ENCODE measurements around the gene MLLT10. TPM values are rescaled to one million over a fixed set of nuclear protein-coding genes. Genes with fewer than 3 reads are reported as not detected.
"Not testable (repeated sequence)": the region's sequence is repeated elsewhere in the genome, so short reads cannot be mapped to it uniquely, and the experiment has no call there.

The MLLT10 gene
- total RNA-seq, 2 experiments from 2014 or later: 33.8 to 34.1 TPM

DNA sequence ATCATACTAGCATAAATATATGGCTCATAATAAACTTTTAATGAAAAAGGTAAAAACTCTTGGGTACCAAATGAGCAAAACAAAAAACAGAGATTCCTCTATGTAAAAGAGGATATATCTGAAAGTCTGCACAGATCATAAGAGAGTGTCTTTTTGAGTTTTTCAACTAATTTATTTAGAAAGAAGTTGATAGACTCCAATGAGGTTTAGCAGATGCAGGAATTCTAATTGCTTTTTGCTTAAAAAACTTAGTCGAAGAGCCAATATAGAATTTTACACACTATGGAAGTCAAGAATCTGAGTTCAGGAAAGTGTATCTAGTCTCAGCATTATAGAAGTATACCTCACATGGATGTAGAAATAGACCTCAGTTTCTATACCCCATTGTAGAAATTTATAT lies 3.4 kb upstream of the MLLT10 start:
- peaks cover 29% of the 10 kb centered on the region for H3K4me1 Mint-ChIP-seq
- H3K36me3 Mint-ChIP-seq (ENCODE audit: low read depth): peaks cover 3% of the 10 kb centered on the region
- H3K4me3 Mint-ChIP-seq: no peak overlapping the region
- H3K9me3 Mint-ChIP-seq (ENCODE audit: low read depth): no peaks in the 10 kb centered on the region
- CTCF ChIA-PET: interaction anchor here (1.3 kb wide), 1 partner anchor 35 kb away, joined by 3 read pairs; no protein-coding TSS in a partner anchor
- intact Hi-C loops (cut with DNase I, micrococcal nuclease): loop anchor here (5.0 to 10.0 kb wide), 6 partner anchors 52 to 1804 kb away; partner anchors contain the start of gene COMMD3 (in 1 of the 2)
- DNase-seq (no peak), ATAC-seq (no peak)
- no peaks in the 10 kb centered on the region for H3K27me3 Mint-ChIP-seq
- POLR2A ChIA-PET: no interaction called here
- H3K27ac Mint-ChIP-seq: no peak overlapping the region

DNA sequence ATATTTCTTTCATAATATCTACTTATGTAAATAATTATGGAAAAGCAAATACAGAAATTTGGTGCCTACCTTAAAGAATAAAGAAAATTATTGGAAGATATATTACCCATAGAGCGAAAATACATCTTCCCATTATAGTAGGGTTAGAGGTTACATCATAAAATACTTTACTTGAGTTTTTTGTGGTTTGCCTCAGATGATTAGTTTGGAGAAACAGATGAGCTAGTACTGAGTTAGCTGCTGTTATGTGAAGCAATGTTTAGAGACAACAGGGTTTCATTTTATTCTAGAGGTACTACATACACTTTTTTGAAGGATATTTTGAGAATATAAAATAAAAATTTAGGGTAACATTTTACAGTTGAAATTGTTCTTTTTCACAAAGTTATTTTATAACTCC lies 2.9 kb upstream of the MLLT10 start:
- CTCF ChIA-PET: interaction anchor here (0.6 kb wide), 1 partner anchor 11 kb away, joined by 6 read pairs; no protein-coding TSS in a partner anchor
- DNase-seq (no peak), ATAC-seq (no peak)
- Mint-ChIP-seq H3K27me3 (no peaks in the 10 kb centered on the region), H3K27ac (no peak overlapping the region), H3K4me3 (no peak overlapping the region), H3K36me3 (ENCODE audit: low read depth) (peaks cover 3% of the 10 kb centered on the region), H3K9me3 (ENCODE audit: low read depth) (no peaks in the 10 kb centered on the region), H3K4me1 (peaks cover 29% of the 10 kb centered on the region)
- intact Hi-C loops (cut with DNase I, micrococcal nuclease): loop anchor here (5.0 to 10.0 kb wide), 6 partner anchors 51 to 1804 kb away; partner anchors contain the start of gene COMMD3 (in 1 of the 2)
- POLR2A ChIA-PET: no interaction called here

GRCh38 chr10:21532694-21533466 lies 1.2 kb upstream of the MLLT10 start:
- intact Hi-C loops (cut with DNase I, micrococcal nuclease): loop anchor here (1.0 to 10.0 kb wide), 10 partner anchors 8 to 1802 kb away; partner anchors contain the start of genes COMMD3 (in 1 of the 2) and SKIDA1 (in 1 of the 2)
- H3K4me3 Mint-ChIP-seq: peak overlapping the region; percentile 95
- H3K27ac Mint-ChIP-seq: peak overlapping the region; percentile 98
- peaks cover 24% of the 10 kb centered on the region for H3K4me1 Mint-ChIP-seq
- no peaks in the 10 kb centered on the region for H3K9me3 Mint-ChIP-seq (ENCODE audit: low read depth)
- peaks cover 8% of the 10 kb centered on the region for H3K36me3 Mint-ChIP-seq (ENCODE audit: low read depth)
- ChIA-PET POLR2A (no interaction called here), CTCF (no interaction called here)
- no peaks in the 10 kb centered on the region for H3K27me3 Mint-ChIP-seq
- DNase-seq (no peak), ATAC-seq (no peak)

DNA sequence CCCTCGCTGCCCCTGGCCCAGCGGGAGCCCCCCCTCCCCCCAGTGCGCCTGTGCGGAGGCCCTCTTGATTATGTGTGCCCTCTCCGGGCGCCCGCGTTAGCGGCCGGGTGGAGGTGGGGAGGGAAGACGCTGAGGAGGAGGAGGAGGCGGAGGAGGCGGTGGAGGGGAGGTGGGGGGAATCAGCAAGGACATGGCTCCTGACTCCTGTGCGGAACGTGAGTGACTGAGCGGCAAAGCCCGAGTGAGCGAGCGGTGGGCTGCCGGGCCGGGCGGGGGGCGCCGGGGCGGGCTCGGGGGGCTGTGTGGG lies 201 bp downstream of the MLLT10 start:
- ChIA-PET POLR2A (no interaction called here), CTCF (no interaction called here)
- Mint-ChIP-seq H3K36me3 (ENCODE audit: low read depth) (peaks cover 14% of the 10 kb centered on the region), H3K27me3 (no peaks in the 10 kb centered on the region), H3K9me3 (ENCODE audit: low read depth) (no peaks in the 10 kb centered on the region), H3K4me3 (peak overlapping the region; percentile 95), H3K27ac (peak overlapping the region; percentile 83), H3K4me1 (peaks cover 18% of the 10 kb centered on the region)
- DNase-seq (no peak), ATAC-seq (no peak)
- intact Hi-C loops (cut with DNase I, micrococcal nuclease): loop anchor here (1.0 to 10.0 kb wide), 11 partner anchors 8 to 1801 kb away; partner anchors contain the start of genes COMMD3 (in 1 of the 2) and DNAJC1 (in 1 of the 2)

- Mint-ChIP-seq H3K9me3 (ENCODE audit: low read depth) (no peaks in the 10 kb centered on the region), H3K27me3 (no peaks in the 10 kb centered on the region), H3K4me1 (peaks cover 16% of the 10 kb centered on the region), H3K4me3 (peak overlapping the region; percentile 95), H3K36me3 (ENCODE audit: low read depth) (peaks cover 18% of the 10 kb centered on the region), H3K27ac (peak overlapping the region; percentile 83)
- POLR2A ChIA-PET: no interaction called here
- intact Hi-C loops (cut with DNase I, micrococcal nuclease): loop anchor here (1.0 to 10.0 kb wide), 11 partner anchors 9 to 1800 kb away; partner anchors contain the start of genes COMMD3 (in 1 of the 2) and DNAJC1 (in 1 of the 2)
- CTCF ChIA-PET: no interaction called here
- ATAC-seq: peak; percentile 24
- DNase-seq: peak; percentile 69
Observed at GRCh38 chr10:21534604-21535493, 817 bp downstream of the MLLT10 start.

- peaks cover 22% of the 10 kb centered on the region for H3K36me3 Mint-ChIP-seq (ENCODE audit: low read depth)
- DNase-seq: no peak
- H3K27ac Mint-ChIP-seq: peak overlapping the region; percentile 65
Observed at GRCh38 chr10:21535494-21535965, 1.5 kb downstream of the MLLT10 start.

GRCh38 chr10:21535976-21536375 lies 1.9 kb downstream of the MLLT10 start:
- Mint-ChIP-seq H3K4me1 (peaks cover 16% of the 10 kb centered on the region), H3K36me3 (ENCODE audit: low read depth) (peaks cover 25% of the 10 kb centered on the region), H3K4me3 (peak overlapping the region; percentile 95)
- intact Hi-C loops (cut with DNase I, micrococcal nuclease): loop anchor here (2.0 to 10.0 kb wide), 4 partner anchors 45 to 1799 kb away; partner anchors contain the start of gene DNAJC1 (in 1 of the 2)
- H3K27me3 Mint-ChIP-seq; DNase-seq; ATAC-seq; POLR2A ChIA-PET; H3K27ac Mint-ChIP-seq; H3K9me3 Mint-ChIP-seq (ENCODE audit: low read depth): not testable (repeated sequence)
- CTCF ChIA-PET: interaction anchor here (1.3 kb wide), 1 partner anchor 196 kb away, joined by 3 read pairs; no protein-coding TSS in a partner anchor

More at GRCh38 chr10:21535494-21535965, 1.5 kb downstream of the MLLT10 start:
- H3K4me3 Mint-ChIP-seq: peak overlapping the region; percentile 95
- CTCF ChIA-PET: no interaction called here
- no peaks in the 10 kb centered on the region for H3K27me3 Mint-ChIP-seq
- H3K4me1 Mint-ChIP-seq: peaks cover 16% of the 10 kb centered on the region
- no peak for ATAC-seq
- no peaks in the 10 kb centered on the region for H3K9me3 Mint-ChIP-seq (ENCODE audit: low read depth)
- POLR2A ChIA-PET: no interaction called here
- intact Hi-C loops (cut with DNase I, micrococcal nuclease): loop anchor here (2.0 to 10.0 kb wide), 4 partner anchors 45 to 1799 kb away; partner anchors contain the start of gene DNAJC1 (in 1 of the 2)

- Mint-ChIP-seq H3K27me3 (no peaks in the 10 kb centered on the region), H3K9me3 (ENCODE audit: low read depth) (no peaks in the 10 kb centered on the region), H3K27ac (no peak overlapping the region), H3K36me3 (ENCODE audit: low read depth) (peaks cover 34% of the 10 kb centered on the region), H3K4me1 (peaks cover 16% of the 10 kb centered on the region), H3K4me3 (no peak overlapping the region)
- ChIA-PET POLR2A (no interaction called here), CTCF (interaction anchor here (0.8 to 1.3 kb wide), 5 partner anchors 10 to 1863 kb away, joined by 3 to 4 read pairs (median 3); no protein-coding TSS in a partner anchor)
- DNase-seq (no peak), ATAC-seq (no peak)
- intact Hi-C loops (cut with DNase I, micrococcal nuclease): loop anchor here (10.0 kb wide), 2 partner anchors 688 to 1798 kb away; no protein-coding TSS in a partner anchor
Observed at GRCh38 chr10:21536874-21537273, 2.8 kb downstream of the MLLT10 start.

DNA sequence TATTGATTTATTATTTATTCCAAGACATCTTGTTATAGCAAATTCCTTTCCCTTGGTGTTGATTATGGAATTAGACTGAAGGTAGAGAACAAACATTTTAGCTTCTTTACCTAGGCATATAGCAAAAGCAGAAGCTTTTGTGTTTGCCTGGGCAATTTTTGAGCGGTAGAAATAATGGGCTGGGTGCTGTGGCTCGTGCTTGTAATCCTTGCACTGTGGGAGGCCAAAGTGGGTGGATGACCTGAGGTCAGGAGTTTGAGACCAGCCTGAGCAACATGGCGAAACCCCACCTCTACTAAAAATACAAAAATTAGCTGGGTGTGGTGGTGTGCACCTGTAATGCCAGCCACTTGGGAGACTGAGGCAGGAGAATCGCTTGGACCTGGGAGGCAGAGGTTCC lies 6.7 kb downstream of the MLLT10 start:
- intact Hi-C loops (cut with DNase I, micrococcal nuclease); H3K27ac Mint-ChIP-seq; H3K4me3 Mint-ChIP-seq; H3K27me3 Mint-ChIP-seq; ATAC-seq; H3K9me3 Mint-ChIP-seq (ENCODE audit: low read depth); DNase-seq; H3K4me1 Mint-ChIP-seq: not testable (repeated sequence)
- ChIA-PET POLR2A (interaction anchor here (0.6 kb wide), 2 partner anchors 69 to 146 kb away, joined by 3 read pairs; no protein-coding TSS in a partner anchor), CTCF (interaction anchor here (0.7 kb wide), 1 partner anchor 127 kb away, joined by 3 read pairs; no protein-coding TSS in a partner anchor)
- peaks cover 61% of the 10 kb centered on the region for H3K36me3 Mint-ChIP-seq (ENCODE audit: low read depth)

DNA sequence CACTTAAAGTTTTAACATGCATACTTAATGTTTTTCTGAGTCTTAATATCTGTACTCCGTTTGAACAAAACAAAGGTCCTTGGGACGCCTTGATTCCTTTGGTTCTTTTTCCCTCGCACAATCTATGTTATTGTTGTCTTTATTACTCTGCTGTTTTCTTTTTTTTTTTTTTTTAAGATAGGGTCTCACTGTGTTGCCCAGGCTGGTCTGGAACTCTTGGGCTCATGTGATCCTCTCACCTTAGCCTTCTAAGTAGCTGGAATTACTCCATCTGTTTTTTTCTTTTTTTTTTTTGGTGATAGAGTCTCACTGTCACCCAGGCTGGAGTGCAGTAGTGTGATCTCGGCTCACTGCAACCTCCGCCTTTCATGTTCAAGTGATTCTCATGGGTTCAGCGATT lies 13.2 kb downstream of the MLLT10 start:
- ChIA-PET CTCF (no interaction called here), POLR2A (interaction anchor here (0.6 kb wide), 1 partner anchor 21 kb away, joined by 3 read pairs; no protein-coding TSS in a partner anchor)
- no peaks in the 10 kb centered on the region for H3K9me3 Mint-ChIP-seq (ENCODE audit: low read depth)
- H3K4me3 Mint-ChIP-seq: no peak overlapping the region
- ATAC-seq: no peak
- intact Hi-C loops (cut with DNase I, micrococcal nuclease): no loop called here
- H3K27ac Mint-ChIP-seq: no peak overlapping the region
- DNase-seq: no peak
- H3K27me3 Mint-ChIP-seq: no peaks in the 10 kb centered on the region
- H3K4me1 Mint-ChIP-seq: no peaks in the 10 kb centered on the region
- peaks cover 63% of the 10 kb centered on the region for H3K36me3 Mint-ChIP-seq (ENCODE audit: low read depth)

GRCh38 chr10:21552638-21553037 lies 18.6 kb downstream of the MLLT10 start:
- ATAC-seq (no peak), DNase-seq (no peak)
- H3K27ac Mint-ChIP-seq: no peak overlapping the region
- no peak overlapping the region for H3K4me3 Mint-ChIP-seq
- no peaks in the 10 kb centered on the region for H3K27me3 Mint-ChIP-seq
- peaks cover 14% of the 10 kb centered on the region for H3K4me1 Mint-ChIP-seq
- CTCF ChIA-PET: interaction anchor here (0.6 to 1.3 kb wide), 2 partner anchors 36 to 124 kb away, joined by 3 to 5 read pairs; no protein-coding TSS in a partner anchor
- intact Hi-C loops (cut with DNase I, micrococcal nuclease): no loop called here
- POLR2A ChIA-PET: no interaction called here
- no peaks in the 10 kb centered on the region for H3K9me3 Mint-ChIP-seq (ENCODE audit: low read depth)
- peaks cover 60% of the 10 kb centered on the region for H3K36me3 Mint-ChIP-seq (ENCODE audit: low read depth)

All from activated CD4-positive, alpha-beta T cell treated with anti-CD3 and anti-CD28 coated beads for 36 hours (primary cell).